ENCODE measurements around the gene IFNGR2.
"Not testable (repeated sequence)": the region's sequence is repeated elsewhere in the genome, so short reads cannot be mapped to it uniquely, and the experiment has no call there.

The IFNGR2 gene, protein sequence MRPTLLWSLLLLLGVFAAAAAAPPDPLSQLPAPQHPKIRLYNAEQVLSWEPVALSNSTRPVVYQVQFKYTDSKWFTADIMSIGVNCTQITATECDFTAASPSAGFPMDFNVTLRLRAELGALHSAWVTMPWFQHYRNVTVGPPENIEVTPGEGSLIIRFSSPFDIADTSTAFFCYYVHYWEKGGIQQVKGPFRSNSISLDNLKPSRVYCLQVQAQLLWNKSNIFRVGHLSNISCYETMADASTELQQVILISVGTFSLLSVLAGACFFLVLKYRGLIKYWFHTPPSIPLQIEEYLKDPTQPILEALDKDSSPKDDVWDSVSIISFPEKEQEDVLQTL

DNA sequence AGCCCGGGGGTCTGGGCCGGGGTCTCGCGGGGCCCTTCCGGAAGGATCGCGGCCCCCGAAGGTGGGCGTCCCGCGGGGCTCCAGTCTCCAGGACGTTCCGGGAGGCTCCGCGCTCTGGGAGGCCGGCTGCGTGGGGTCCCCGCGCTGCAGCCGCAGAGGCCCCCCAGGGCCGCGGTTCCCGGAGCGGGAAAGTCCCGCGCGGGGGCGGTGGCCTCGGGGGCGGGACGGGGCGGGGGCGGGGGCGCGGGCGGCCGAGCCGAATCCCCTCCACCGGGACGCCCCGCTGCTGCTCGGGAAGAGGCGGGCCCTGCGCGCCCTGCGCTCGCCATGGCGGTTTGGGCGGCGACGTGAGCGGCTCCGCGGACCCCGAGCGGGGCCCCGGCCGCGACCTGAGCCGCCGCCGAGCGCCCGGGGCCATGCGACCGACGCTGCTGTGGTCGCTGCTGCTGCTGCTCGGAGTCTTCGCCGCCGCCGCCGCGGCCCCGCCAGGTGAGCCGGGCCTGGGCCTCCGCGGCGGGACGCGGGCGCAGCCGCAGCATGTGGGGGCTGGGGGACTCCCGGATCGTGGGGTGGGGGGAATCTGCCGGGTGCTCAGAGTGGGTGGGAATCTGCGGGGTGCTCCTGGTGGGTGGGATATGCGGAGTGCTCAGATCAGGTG lies at the start of gene IFNGR2:
TSS of gene IFNGR2 (plus strand) at position 286 of the 658 bp plus-strand sequence. CDS start at position 417, 131 bp downstream.
- DNase-seq (ENCODE audit: low spot score) = peak; percentile 81

- no peak for DNase-seq (ENCODE audit: low spot score)
Observed at GRCh38 chr21:33355355-33355754, 47.9 kb upstream of the IFNGR2 start.

- no peak for DNase-seq (ENCODE audit: low spot score)
Observed at GRCh38 chr21:33355996-33356395, 47.2 kb upstream of the IFNGR2 start.

DNA sequence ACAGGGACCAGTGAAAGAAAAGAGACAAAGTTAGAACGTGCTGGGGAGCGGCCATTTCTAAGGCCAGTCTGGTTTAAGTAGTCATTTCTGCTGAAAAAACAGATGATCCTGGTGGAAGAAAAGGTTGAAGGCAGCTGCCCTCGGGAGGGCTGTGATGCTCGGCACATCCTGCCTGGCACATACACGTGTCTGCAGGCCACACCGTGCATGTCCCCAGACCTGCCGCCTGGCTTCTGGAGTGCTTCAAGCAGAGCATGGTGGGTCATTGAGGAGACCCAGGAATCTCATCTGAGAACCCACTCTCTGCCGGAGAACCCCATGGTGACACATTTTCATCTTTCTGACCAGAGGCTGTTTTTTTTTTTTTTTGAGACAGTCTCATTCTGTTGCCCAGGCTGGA lies 46.0 kb upstream of the IFNGR2 start:
- DNase-seq (ENCODE audit: low spot score) = no peak

- DNase-seq (ENCODE audit: low spot score) = no peak
Observed at GRCh38 chr21:33359446-33359845, 43.8 kb upstream of the IFNGR2 start.

DNA sequence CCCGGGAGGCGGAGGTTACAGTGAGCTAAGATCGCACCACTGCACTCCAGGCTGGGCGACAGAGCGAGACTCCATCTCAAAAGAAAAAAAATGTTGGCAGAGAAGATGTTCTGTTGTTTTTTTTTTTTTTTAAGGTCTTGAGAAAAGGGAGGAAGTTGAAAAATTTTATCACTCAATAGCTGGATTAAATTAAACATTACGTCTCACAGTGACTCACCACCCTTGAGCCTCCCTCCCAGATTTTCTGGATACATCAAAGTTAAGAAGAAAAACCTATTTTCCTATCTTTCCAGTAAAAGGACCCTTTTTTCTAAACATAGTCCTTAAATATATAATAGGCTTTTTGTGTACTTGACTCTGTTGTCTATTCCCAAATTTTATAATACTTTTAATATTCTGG lies 42.9 kb upstream of the IFNGR2 start:
- no peak for DNase-seq (ENCODE audit: low spot score)

DNA sequence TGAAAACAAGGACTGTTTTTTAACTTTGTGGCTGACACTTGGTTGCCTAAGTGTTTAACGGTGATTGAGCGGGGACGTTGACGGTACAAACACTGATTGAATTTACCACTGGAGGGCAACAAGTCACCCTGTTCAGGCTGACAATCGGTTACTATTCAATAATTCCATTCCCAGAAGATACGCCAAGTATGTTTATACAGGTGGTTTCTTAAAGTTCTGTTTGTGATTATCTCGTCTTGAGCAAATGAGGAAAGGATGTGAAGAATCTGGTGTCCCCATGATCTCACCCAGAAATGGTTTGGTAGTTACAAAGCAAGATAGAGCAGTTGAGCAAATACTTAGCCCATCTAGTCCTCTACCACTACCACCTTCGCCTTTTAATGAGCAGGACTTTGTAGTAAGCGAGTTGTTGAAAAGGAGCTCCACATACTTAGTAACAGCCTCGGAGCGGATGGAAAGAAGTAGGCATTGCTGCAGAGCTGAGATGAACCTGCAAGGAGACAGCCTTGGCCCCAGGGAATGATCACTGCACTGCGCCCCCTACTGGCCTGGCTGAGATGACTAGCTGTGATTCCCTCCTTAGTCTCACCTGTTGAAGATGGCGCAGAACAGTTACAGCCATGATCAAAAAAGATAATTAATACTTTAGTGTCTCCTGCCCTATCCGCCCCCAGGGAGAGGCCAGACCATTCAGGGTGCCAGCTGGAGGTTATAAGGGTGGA lies 42.2 kb upstream of the IFNGR2 start:
- peak; percentile 75 for DNase-seq (ENCODE audit: low spot score)

GRCh38 chr21:33362044-33362555 lies 41.1 kb upstream of the IFNGR2 start:
- peak; percentile 30 for DNase-seq (ENCODE audit: low spot score)

GRCh38 chr21:33363911-33364609 lies 39.2 kb upstream of the IFNGR2 start:
- not testable (repeated sequence) for DNase-seq (ENCODE audit: low spot score)

DNA sequence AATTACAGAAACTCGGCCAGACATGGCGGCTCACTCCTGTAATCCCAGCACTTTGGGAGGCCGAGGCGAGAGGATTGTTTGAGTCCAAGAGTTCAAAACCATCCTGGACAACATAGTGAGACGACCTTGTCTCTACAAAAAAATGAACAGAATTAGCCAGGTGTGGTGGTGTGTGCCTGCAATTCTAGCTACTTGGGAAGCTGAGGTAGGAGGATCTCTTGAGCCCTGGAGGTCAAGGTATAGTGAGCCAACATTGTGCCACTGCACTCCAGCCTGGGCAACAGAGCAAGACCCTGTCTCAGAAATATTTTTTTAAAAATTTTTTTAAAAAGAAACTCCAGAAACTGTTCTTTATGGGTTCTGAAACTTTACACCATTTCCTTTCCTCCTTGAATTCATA lies 38.4 kb upstream of the IFNGR2 start:
- DNase-seq (ENCODE audit: low spot score) = no peak

DNA sequence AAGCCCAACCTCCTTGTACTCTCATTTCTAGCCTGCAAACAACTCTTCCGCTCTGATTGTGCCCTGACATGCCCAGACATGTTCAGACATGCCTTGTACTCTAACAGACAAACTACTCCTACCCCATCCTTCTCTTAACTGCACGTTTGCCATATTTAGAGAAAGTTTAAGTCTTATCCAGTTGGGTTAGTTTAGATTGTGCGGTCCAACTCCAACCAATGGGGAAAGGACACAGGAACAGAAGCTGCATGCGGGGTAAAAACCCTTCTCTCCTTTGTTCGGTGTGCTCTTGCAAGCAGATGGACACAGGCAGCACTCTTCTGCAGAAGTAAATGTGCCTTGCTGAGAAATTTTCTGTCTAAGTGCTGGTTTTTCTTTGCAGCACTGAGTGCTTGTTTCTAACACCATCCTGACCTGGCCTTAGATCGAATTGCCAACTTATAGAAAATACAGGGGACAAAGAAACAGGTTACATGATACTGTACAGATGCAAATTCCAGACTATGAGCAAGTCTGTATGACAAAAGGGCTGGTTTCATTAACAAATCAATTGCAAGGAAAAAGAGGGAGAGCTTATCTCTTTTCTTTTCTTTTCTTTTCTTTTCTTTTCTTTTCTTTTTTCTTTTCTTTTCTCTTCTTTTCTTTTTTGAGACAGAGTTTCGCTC lies 35.8 kb upstream of the IFNGR2 start:
- no peak for DNase-seq (ENCODE audit: low spot score)

- DNase-seq (ENCODE audit: low spot score) = no peak
Observed at GRCh38 chr21:33368124-33368523, 35.1 kb upstream of the IFNGR2 start.

DNA sequence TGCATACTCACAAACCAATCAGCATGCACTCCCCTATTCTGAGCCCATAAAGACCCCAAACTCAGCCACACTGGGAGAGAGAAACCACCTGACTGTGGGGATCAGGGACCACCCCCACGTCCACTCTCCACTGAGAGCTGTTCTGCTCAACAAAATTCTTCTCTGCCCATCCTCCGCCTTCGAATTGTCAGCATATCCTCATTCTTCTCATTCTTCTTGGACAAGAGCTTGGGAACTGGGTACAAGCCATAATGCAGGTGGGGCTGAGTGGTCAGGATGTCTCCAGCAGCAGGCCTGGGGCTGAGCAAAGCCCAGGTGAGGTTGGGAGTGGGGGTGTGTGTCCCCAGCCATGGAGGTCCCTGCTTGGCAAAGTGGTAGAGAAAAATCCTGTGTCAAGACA lies 34.6 kb upstream of the IFNGR2 start:
- DNase-seq (ENCODE audit: low spot score) = no peak

DNA sequence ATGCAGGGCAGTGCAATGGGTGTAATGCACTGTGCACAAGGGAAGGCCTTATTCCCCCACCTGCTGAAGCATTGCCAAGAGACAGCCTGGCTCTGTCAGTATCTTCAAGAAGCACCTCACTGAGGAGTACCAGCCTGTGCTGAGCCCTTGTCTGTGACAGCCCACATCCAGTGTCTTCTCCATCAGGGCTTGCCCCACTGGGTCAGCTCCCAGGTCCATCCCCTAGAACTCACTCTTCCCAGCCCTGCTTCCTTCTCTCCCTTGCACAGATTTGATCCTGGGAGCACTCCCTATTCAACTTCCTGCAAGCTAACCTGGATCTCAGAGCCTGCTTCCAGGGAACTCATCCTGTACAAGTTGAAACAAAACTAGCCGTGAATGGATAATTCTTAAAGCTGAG lies 33.6 kb upstream of the IFNGR2 start:
- DNase-seq (ENCODE audit: low spot score) = no peak

GRCh38 chr21:33370305-33370704 lies 32.9 kb upstream of the IFNGR2 start:
- no peak for DNase-seq (ENCODE audit: low spot score)

GRCh38 chr21:33371366-33371765 lies 31.8 kb upstream of the IFNGR2 start:
- DNase-seq (ENCODE audit: low spot score) = no peak

DNA sequence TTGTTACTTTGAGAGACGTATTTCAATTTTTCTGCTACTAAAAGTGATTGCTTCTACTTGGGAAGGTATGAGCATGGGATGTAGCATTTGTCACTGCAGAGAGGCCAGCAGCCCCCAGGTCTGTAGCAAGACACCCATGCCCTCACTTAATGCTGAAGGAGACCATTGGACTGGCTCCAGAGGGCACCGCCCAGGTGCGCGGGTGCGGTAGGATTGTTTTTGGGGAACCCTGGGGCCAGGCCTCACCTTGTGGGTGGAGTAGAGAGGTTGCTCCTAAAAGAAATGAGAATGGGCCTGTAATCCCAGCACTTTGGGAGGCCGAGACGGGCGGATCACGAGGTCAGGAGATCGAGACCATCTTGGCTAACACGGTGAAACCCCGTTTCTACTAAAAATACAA lies 30.6 kb upstream of the IFNGR2 start:
- no peak for DNase-seq (ENCODE audit: low spot score)

- no peak for DNase-seq (ENCODE audit: low spot score)
Observed at GRCh38 chr21:33373451-33373850, 29.8 kb upstream of the IFNGR2 start.

DNA sequence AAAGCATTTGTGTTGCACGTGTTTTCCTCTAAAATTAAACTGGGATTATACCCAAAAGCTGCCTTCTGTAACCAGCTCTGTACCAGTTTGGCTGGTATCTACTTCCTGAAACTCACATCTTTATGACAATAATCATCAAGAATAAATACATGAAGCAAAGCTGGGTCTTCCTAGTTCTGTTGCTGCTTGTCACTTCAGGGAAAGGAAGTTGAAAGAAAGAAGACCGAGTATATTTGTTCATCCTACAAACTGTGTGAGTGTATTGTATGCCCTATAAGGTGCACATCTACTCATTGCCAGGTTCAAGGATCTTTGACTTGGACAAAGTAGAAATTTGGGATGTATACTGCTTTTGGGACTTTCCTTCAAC lies 29.1 kb upstream of the IFNGR2 start:
- DNase-seq (ENCODE audit: low spot score) = peak; percentile 45

DNA sequence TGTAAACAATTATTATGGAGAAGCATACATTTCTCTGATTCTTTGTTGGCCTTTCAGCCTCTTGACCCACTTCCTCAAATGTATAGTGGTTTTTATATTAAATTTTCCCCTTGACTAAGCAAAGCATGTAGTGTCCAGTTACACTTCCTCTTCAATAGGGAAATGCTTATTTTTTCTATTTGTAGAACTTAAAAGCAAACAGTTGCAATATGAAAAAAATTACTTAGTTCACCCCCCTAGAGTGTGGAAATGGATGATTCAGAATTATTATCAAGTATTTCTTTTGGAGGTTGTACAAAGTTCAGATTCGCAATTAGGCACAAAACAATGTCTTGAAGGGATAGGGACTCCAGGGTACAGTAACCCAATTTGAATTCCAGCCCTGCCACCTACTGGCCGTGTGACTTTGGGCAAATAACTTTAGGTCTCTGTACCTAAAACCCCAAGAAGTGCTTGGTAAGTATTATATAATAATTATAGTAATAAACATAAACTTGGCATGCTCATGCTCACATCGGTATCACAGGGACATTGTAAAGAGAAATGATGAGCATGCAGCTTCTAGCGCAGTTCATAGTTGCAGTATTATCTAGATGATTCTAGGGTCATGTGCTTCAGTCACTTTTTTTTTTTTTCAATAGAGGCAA lies 28.6 kb upstream of the IFNGR2 start:
- peak; percentile 51 for DNase-seq (ENCODE audit: low spot score)

DNA sequence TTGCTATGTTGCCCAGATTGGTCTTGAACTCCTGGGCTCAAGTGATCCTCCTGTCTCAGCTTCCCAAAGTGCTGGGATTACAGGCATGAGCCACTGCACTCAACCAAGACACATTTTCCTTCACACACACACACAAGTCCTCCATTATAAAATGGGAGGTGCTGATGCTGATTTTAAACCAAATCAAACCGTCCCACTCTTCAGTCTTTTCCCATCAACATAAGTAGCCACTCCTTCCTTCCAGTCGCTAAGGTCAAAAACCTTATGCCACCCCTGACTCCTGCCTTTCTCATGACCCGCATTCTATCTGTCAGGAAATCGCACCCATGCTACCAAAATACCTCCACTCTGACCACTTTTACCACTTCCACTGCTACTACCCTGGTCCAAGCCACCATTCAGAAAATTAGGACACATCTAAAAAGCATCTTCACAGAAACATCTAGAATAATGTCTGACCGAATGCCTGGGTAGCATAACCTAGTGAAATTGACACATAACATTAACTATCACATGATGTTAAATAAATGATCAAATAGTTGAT lies 28.0 kb upstream of the IFNGR2 start:
- no peak for DNase-seq (ENCODE audit: low spot score)
